NCI-H82 treated with DMSO at 0.1 percent for 48 hours (cell line): ENCODE results near the gene PSMC3IP.

Source experiments
- DNase-seq: peaks from one replicate; lab custom pipeline; 2025; ENCODE audit not compliant: unreplicated experiment; lab: John Stamatoyannopoulos, UW

Gene PSMC3IP

GRCh38 chr17:42586514-42587230 is 9.1 kb upstream of the PSMC3IP start:
- DNase-seq, result no peak

- no peak for DNase-seq
Measured at GRCh38 chr17:42585353-42585752, 7.8 kb upstream of the PSMC3IP start.

- DNase-seq, result no peak
Measured at GRCh38 chr17:42584880-42585279, 7.4 kb upstream of the PSMC3IP start.

- no peak for DNase-seq
Measured at GRCh38 chr17:42581744-42582270, 4.3 kb upstream of the PSMC3IP start.

- DNase-seq, result no peak
Measured at GRCh38 chr17:42579794-42580551, 2.4 kb upstream of the PSMC3IP start.

GRCh38 chr17:42578282-42578869 is 847 bp upstream of the PSMC3IP start:
- DNase-seq, result peak; percentile 76

GRCh38 chr17:42577140-42577531 is 393 bp downstream of the PSMC3IP start:
- DNase-seq, result no peak

- no peak for DNase-seq
Measured at GRCh38 chr17:42574463-42574862, 3.1 kb downstream of the PSMC3IP start.

GRCh38 chr17:42573095-42573494 is 4.4 kb downstream of the PSMC3IP start:
- DNase-seq, result no peak

GRCh38 chr17:42571435-42572225 is 5.9 kb downstream of the PSMC3IP start:
- DNase-seq, result no peak

GRCh38 chr17:42568341-42569111 is 9.0 kb downstream of the PSMC3IP start:
- no peak for DNase-seq

- peak; percentile 80 for DNase-seq
Measured at GRCh38 chr17:42566883-42567573, 10.5 kb downstream of the PSMC3IP start, which contains the start of gene MLX. Gene MLX, plus strand, starts transcription at chr17:42567100. Its CDS starts 25 bp downstream, at chr17:42567125.

GRCh38 chr17:42566215-42566882 is 11.2 kb downstream of the PSMC3IP start:
- DNase-seq, result no peak

- DNase-seq, result no peak
Measured at GRCh38 chr17:42565523-42566214, 11.9 kb downstream of the PSMC3IP start.

- DNase-seq, result no peak
Measured at GRCh38 chr17:42564815-42565522, 12.6 kb downstream of the PSMC3IP start.

- DNase-seq, result no peak
Measured at GRCh38 chr17:42563950-42564349, 13.6 kb downstream of the PSMC3IP start.

- no peak for DNase-seq
Measured at GRCh38 chr17:42563543-42563942, 14.0 kb downstream of the PSMC3IP start.

GRCh38 chr17:42563143-42563509 is 14.4 kb downstream of the PSMC3IP start:
- DNase-seq, result no peak
